ENCODE data around the gene CFAP100. TPM values are rescaled to one million over a fixed set of nuclear protein-coding genes. Genes with fewer than 3 reads are reported as not detected.

The CFAP100 gene
- total and polyA plus RNA-seq, 2 experiments from 2014 or later, result not detected

DNA sequence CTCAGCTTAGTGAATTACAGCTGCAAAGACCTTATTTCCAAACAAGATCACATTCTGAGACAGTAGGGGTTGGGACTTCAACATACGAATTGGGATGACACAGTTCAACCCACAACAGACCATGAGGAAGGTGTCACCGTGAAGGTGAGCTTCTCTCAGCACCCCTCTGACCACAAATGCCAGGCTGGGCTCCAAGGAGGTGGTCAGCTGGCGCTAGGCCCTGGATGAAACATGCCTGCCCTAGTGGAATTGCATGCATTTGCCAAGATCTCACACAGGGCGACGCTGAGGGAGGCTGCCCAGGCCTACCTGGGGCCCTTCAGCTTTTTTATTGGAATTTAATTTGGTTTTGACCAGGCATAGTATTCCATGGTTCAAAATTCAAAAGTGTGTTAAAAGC is 1.8 kb downstream of the CFAP100 start:
- no peaks in the 10 kb centered on the region for H3K79me2 ChIP-seq
- no peaks in the 10 kb centered on the region for H3K36me3 ChIP-seq (replicated peaks; ENCODE audit: insufficient read depth, low read depth)

DNA sequence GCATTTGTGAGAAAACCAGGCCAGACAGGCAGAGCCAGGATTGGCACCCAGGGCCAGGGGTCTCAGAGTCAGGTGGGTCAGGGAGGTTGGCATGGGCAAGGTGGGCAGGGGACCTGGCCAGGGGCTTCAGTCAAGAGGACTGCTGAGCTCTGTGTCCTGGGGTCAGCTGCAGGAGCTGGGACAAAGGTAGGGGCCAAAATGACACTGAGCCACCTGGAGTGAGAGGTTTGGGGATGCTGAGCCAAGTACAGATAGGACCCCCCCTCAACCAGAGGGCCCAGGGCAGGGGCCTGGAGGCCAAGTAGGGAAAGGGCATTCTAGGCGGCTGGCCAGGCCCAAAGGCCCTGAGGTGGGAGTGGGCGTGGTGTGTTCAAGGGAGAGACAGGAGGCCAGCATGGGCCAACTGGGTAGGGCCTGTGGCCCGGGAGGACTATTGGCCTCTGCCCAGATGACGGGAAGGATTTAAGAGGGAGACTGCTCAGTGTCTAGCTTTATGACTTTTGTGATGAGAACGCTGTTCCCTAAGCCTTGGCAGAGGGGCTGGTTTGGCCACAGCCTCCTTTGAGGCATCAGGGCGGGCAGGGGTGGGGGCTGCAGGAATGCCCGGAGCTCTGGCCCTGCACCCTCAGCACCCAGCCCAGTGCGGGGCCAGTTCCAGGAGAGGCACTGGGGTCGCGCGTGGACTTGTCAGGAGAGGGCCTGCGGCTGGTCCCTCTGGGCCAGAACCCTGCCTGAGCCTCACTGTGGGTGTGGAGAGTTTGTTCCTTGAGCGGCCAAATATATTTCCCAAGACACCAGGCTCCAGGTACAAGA is 3.1 kb downstream of the CFAP100 start:
- 92% methylated on average over 12 of the region's 13 CpGs for WGBS (ENCODE audit: low lambda C conversion rate, missing lambda C conversion rate)
- DNase-seq (ENCODE audit: low spot score), result no peak
- H4K20me1 ChIP-seq (ENCODE audit: insufficient read depth, poor library complexity, severe bottlenecking), result no peaks in the 10 kb centered on the region
- no peak overlapping the region for H3K4me3 ChIP-seq
- H2AFZ ChIP-seq, result no peak overlapping the region
- no peak overlapping the region for H3K27ac ChIP-seq
- H3K9me2 ChIP-seq (replicated peaks; ENCODE audit: insufficient read depth), result no peaks in the 10 kb centered on the region
- H3K79me2 ChIP-seq, result no peaks in the 10 kb centered on the region
- peaks cover 20% of the 10 kb centered on the region for H3K27me3 ChIP-seq
- no peak overlapping the region for H3K4me2 ChIP-seq
- TF ChIP-seq, protein P1, sequence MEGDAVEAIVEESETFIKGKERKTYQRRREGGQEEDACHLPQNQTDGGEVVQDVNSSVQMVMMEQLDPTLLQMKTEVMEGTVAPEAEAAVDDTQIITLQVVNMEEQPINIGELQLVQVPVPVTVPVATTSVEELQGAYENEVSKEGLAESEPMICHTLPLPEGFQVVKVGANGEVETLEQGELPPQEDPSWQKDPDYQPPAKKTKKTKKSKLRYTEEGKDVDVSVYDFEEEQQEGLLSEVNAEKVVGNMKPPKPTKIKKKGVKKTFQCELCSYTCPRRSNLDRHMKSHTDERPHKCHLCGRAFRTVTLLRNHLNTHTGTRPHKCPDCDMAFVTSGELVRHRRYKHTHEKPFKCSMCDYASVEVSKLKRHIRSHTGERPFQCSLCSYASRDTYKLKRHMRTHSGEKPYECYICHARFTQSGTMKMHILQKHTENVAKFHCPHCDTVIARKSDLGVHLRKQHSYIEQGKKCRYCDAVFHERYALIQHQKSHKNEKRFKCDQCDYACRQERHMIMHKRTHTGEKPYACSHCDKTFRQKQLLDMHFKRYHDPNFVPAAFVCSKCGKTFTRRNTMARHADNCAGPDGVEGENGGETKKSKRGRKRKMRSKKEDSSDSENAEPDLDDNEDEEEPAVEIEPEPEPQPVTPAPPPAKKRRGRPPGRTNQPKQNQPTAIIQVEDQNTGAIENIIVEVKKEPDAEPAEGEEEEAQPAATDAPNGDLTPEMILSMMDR (IDR thresholded peaks at IDR 0.05; ENCODE audit: poor library complexity), result no peak
- TF ChIP-seq EZH2phosphoT487 (IDR thresholded peaks at IDR 0.05; ENCODE audit: low read depth, severe bottlenecking, unreplicated experiment) (no peak), EZH2 (IDR thresholded peaks at IDR 0.05; ENCODE audit: borderline replicate concordance) (no peak)
- no peaks in the 10 kb centered on the region for H3K36me3 ChIP-seq (replicated peaks; ENCODE audit: insufficient read depth, low read depth)
- no peaks in the 10 kb centered on the region for H3K9me3 ChIP-seq (ENCODE audit: low read depth)
- H3K4me1 ChIP-seq (ENCODE audit: insufficient read depth), result peaks cover 3% of the 10 kb centered on the region

More for the DNA sequence above, 1.8 kb downstream of the CFAP100 start:
- no peak for DNase-seq (ENCODE audit: low spot score)
- no peak overlapping the region for H2AFZ ChIP-seq
- no peaks in the 10 kb centered on the region for H3K9me2 ChIP-seq (replicated peaks; ENCODE audit: insufficient read depth)
- H3K4me1 ChIP-seq (ENCODE audit: insufficient read depth), result peaks cover 3% of the 10 kb centered on the region
- no peak overlapping the region for H3K4me3 ChIP-seq
- H3K9me3 ChIP-seq (ENCODE audit: low read depth), result no peaks in the 10 kb centered on the region
- no peaks in the 10 kb centered on the region for H4K20me1 ChIP-seq (ENCODE audit: insufficient read depth, poor library complexity, severe bottlenecking)
- no peak overlapping the region for H3K4me2 ChIP-seq
- WGBS (ENCODE audit: low lambda C conversion rate, missing lambda C conversion rate), result 96% methylated on average over 5 of the region's 5 CpGs
- no peak overlapping the region for H3K27ac ChIP-seq
- H3K27me3 ChIP-seq, result peaks cover 20% of the 10 kb centered on the region
- no peak for TF ChIP-seq EZH2 (IDR thresholded peaks at IDR 0.05; ENCODE audit: borderline replicate concordance)
- TF ChIP-seq, protein P1 (IDR thresholded peaks at IDR 0.05; ENCODE audit: poor library complexity), result no peak
- TF ChIP-seq EZH2phosphoT487 (IDR thresholded peaks at IDR 0.05; ENCODE audit: low read depth, severe bottlenecking, unreplicated experiment), result no peak

DNA sequence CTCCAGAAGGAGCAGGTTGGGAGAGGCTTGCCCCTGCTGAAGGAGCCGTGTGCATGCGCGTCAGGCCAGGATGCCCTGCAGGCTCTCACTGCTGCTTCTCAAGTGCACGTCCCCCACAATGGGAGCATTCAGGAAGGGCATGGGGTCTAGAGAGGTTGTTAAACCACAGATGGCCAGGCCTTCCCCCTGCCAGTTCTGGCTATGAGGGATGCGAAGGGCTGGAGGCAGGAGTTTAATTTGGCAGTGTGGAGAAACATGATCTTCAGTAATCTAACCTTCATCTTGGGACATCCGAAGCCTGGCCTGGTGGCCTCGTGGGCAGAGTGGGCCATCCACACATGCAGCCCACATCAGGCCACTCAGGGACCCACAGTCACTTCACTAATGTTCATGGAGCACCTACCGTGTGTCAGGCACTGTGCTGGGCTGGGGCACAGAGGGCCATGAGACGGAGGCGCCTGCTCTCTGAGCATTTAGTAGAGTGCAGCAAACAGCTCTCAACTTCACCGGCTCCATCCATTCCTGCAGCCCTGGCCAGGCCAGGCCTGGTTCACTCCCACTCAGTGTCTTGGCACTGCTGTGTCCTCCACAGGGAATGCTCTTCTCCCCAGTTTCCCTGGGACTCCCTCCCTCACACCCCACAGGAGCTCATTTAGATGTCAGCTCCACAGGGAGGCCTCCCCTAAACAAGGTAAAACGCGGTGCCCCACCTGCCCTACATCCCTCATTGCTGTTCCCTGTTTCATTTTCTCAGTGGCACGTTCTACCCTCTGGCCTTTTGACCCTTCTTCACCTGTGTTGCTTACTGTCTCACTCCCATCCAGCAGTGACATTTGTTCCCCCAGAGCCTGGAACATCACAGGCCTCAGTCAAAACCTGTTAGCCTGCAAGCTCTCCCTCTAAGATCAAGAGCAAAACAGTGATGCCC is 4.0 kb downstream of the CFAP100 start:
- TF ChIP-seq EZH2 (IDR thresholded peaks at IDR 0.05; ENCODE audit: borderline replicate concordance), result no peak
- TF ChIP-seq, protein P1 (IDR thresholded peaks at IDR 0.05; ENCODE audit: poor library complexity), result no peak
- no peak for TF ChIP-seq EZH2phosphoT487 (IDR thresholded peaks at IDR 0.05; ENCODE audit: low read depth, severe bottlenecking, unreplicated experiment)
- no peaks in the 10 kb centered on the region for H3K79me2 ChIP-seq
- WGBS (ENCODE audit: low lambda C conversion rate, missing lambda C conversion rate), result 89% methylated on average over 13 of the region's 14 CpGs
- peaks cover 3% of the 10 kb centered on the region for H3K4me1 ChIP-seq (ENCODE audit: insufficient read depth)
- no peaks in the 10 kb centered on the region for H3K36me3 ChIP-seq (replicated peaks; ENCODE audit: insufficient read depth, low read depth)
- DNase-seq (ENCODE audit: low spot score), result no peak
- no peaks in the 10 kb centered on the region for H3K9me2 ChIP-seq (replicated peaks; ENCODE audit: insufficient read depth)
- no peak overlapping the region for H3K4me3 ChIP-seq
- H3K27ac ChIP-seq, result no peak overlapping the region
- no peaks in the 10 kb centered on the region for H4K20me1 ChIP-seq (ENCODE audit: insufficient read depth, poor library complexity, severe bottlenecking)
- no peak overlapping the region for H3K4me2 ChIP-seq
- no peaks in the 10 kb centered on the region for H3K9me3 ChIP-seq (ENCODE audit: low read depth)
- H3K27me3 ChIP-seq, result peaks cover 20% of the 10 kb centered on the region
- no peak overlapping the region for H2AFZ ChIP-seq

Measured in hepatocyte (in vitro differentiated cells).